Neural crest cell (in vitro differentiated cells): ENCODE results near the gene AGBL5. TPM values are rescaled to one million over a fixed set of nuclear protein-coding genes. Genes with fewer than 3 reads are reported as not detected.

Experiments used
- DNase-seq: peaks from one replicate; pipeline ENCODE4 v3.0.0; 2021; ENCODE audit warnings: low read depth, mixed read lengths, low spot score
- H3K27ac Mint-ChIP-seq: one replicate; pipeline ENCODE4 v1.8.0; 2021; ENCODE audit warnings: mild to moderate bottlenecking, mixed read lengths; ENCODE audit not compliant: unreplicated experiment
- H3K27me3 Mint-ChIP-seq: 2 replicates; pipeline ENCODE4 v1.8.0; 2021; ENCODE audit warnings: low read depth, mild to moderate bottlenecking, mixed read lengths
- H3K36me3 Mint-ChIP-seq: 2 replicates; pipeline ENCODE4 v1.8.0; 2021; ENCODE audit warnings: low read depth, mild to moderate bottlenecking, mixed read lengths
- H3K4me1 Mint-ChIP-seq: 2 replicates; pipeline ENCODE4 v1.8.0; 2021; ENCODE audit warnings: mixed read lengths
- H3K4me3 Mint-ChIP-seq: one replicate; pipeline ENCODE4 v1.8.0; 2021; ENCODE audit warnings: mild to moderate bottlenecking, mixed read lengths
- H3K9me3 Mint-ChIP-seq: 2 replicates; pipeline ENCODE4 v1.8.0; 2021; ENCODE audit warnings: mixed read lengths
- total RNA-seq: library from RNA; stranded (reverse); gene quantifications from 2 replicates; pipeline ENCODE4 v1.2.1, GENCODE V29; 2021
- TF ChIP-seq, protein P1 (sequence below): fragments of 200-600 bp; sonication (generic); conservative IDR thresholded peaks from 2 replicates; pipeline ENCODE4 v1.5.0; 2021; ENCODE audit warnings: antibody characterized with exemption, mild to moderate bottlenecking

Gene AGBL5
- total RNA-seq, 1 donor from 2014 or later = 67.2 TPM

DNA sequence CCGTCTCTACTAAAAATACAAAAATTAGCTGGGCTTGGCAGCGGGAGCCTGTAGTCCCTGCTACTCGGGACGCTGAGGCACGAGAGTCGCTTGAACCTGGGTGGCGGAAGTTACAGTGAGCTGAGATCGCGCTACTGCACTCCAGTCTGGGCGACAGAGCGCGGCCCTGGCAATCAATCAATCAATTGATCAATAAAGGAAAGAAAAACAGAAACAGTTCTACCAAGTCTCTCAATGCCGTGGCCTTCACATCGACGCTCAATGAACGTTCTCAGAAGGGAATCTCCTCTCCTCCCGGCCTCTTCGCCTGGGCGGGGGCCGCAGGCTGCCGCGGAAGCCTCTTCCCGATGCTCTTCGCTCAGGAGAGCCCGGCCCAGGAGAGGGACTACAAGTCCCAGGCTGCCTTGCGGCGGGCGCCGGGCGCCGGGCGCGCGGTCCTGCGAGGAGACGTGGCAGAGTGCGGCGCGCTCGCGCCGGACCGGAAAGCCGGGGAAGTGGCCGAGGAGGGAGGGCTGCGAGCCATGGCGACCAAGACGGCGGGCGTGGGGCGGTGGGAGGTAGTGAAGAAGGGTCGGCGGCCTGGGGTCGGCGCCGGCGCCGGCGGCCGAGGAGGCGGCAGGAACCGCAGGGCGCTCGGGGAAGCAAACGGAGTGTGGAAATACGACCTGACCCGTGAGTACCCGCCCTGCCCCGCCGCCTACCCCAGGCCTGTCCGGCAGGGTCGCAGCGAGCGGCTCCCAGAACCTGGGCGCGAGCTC lies 18.8 kb upstream of the AGBL5 start, which contains the start of gene TMEM214:
TSS of gene TMEM214 (plus strand) at position 471 of the 758 bp plus-strand sequence. CDS start at position 522, 51 bp downstream.
- peaks cover 7% of the 10 kb centered on the region for H3K36me3 Mint-ChIP-seq
- H3K4me1 Mint-ChIP-seq = peaks cover 37% of the 10 kb centered on the region

DNA sequence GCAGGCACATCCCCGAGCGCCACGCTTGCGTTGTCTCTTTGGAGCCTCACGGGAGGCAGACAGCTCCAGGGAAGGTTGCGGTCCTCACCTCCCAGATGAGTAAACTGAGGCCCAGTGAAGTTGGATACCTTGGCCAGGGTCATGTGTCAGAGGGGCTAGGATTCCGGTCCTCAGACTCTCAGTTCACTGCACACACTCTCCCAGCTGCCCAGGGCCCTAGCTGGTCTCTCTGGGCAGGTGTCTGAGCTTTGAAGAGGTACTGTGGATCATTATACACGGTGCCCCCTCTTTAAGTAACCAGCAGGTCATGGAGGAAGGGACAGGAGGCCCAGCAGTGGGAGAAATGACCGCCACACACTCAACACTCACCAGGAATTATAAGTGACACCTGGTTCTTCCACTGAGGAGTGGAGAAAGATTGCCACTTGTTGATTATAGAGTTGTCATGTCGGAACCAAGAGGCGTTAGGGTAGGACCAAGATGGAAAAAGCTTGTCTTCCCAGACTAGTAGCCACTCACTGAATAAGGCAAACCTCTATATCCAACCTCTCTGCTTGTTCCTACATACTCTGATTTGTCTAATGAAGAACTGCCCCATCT lies 18.1 kb upstream of the AGBL5 start:
- TF ChIP-seq, protein P1, sequence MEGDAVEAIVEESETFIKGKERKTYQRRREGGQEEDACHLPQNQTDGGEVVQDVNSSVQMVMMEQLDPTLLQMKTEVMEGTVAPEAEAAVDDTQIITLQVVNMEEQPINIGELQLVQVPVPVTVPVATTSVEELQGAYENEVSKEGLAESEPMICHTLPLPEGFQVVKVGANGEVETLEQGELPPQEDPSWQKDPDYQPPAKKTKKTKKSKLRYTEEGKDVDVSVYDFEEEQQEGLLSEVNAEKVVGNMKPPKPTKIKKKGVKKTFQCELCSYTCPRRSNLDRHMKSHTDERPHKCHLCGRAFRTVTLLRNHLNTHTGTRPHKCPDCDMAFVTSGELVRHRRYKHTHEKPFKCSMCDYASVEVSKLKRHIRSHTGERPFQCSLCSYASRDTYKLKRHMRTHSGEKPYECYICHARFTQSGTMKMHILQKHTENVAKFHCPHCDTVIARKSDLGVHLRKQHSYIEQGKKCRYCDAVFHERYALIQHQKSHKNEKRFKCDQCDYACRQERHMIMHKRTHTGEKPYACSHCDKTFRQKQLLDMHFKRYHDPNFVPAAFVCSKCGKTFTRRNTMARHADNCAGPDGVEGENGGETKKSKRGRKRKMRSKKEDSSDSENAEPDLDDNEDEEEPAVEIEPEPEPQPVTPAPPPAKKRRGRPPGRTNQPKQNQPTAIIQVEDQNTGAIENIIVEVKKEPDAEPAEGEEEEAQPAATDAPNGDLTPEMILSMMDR = no peak
- DNase-seq = no peak
- H3K27me3 Mint-ChIP-seq = no peaks in the 10 kb centered on the region
- no peaks in the 10 kb centered on the region for H3K9me3 Mint-ChIP-seq
- H3K36me3 Mint-ChIP-seq = peaks cover 2% of the 10 kb centered on the region
- peak overlapping the region; percentile 97 for H3K4me3 Mint-ChIP-seq
- H3K27ac Mint-ChIP-seq = peak overlapping the region; percentile 45
- peaks cover 37% of the 10 kb centered on the region for H3K4me1 Mint-ChIP-seq

More for the DNA sequence above, 18.8 kb upstream of the AGBL5 start, which contains the start of gene TMEM214:
- Mint-ChIP-seq H3K27ac (peak within 1 kb of the TSS; percentile 98), H3K27me3 (no peaks in the 10 kb centered on the region), H3K4me3 (peak within 1 kb of the TSS; percentile 97), H3K9me3 (no peaks in the 10 kb centered on the region)
- TF ChIP-seq, protein P1 = no peak
- DNase-seq = peak; percentile 81

DNA sequence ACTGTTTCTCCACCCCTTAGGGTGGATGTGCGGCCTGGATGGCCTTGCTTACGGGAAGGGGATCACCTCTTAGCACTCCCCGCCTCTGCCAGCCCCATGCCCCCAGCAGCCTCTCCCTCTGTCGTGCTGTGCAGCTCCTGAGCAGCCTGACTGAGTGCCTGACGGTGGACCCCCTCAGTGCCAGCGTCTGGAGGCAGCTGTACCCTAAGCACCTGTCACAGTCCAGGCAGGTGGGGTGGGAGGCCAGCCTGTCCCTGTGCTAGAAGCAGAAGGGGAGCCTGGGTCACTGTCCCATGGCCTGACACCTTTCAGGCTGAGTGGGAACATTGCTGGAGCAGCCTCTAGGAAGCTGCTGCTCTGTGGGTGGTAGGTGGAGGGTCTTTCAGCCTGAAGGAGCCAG lies 13.5 kb upstream of the AGBL5 start:
- Mint-ChIP-seq H3K36me3 (peaks cover 2% of the 10 kb centered on the region), H3K9me3 (no peaks in the 10 kb centered on the region)

DNA sequence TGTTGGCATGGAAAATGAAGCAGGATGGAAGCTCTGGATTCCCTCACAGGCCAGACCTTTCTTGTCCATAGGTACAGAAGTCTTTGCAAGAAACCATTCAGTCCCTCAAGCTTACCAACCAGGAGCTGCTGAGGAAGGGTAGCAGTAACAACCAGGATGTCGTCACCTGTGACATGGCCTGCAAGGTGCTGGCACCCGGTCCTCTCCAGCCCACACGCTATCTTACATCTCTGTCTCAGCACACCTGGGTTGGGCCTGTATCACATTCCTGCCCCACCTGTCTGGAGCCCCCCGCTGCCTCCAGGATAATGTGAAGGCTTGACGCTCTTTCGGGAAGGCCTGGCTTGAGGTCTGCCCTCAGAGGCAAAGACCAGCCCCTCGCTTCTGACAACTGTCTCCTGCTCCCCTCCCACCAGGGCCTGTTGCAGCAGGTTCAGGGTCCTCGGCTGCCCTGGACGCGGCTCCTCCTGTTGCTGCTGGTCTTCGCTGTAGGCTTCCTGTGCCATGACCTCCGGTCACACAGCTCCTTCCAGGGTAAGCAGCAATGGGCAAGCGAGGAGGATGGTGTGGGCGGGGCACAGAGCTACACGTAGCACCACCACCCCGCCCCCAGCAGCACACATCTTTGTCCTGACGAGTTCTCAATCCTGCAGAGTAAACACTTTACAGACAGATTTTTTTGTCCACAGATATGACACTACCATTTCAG lies 12.7 kb upstream of the AGBL5 start:
- Mint-ChIP-seq H3K36me3 (peaks cover 2% of the 10 kb centered on the region), H3K4me1 (peaks cover 6% of the 10 kb centered on the region), H3K27ac (no peak overlapping the region), H3K4me3 (no peak overlapping the region), H3K27me3 (no peaks in the 10 kb centered on the region), H3K9me3 (no peaks in the 10 kb centered on the region)
- no peak for DNase-seq
- TF ChIP-seq, protein P1 = no peak

More for the DNA sequence above, 13.5 kb upstream of the AGBL5 start:
- TF ChIP-seq, protein P1 = no peak
- Mint-ChIP-seq H3K4me3 (no peak overlapping the region), H3K27ac (no peak overlapping the region), H3K27me3 (no peaks in the 10 kb centered on the region), H3K4me1 (peaks cover 13% of the 10 kb centered on the region)
- DNase-seq = no peak

DNA sequence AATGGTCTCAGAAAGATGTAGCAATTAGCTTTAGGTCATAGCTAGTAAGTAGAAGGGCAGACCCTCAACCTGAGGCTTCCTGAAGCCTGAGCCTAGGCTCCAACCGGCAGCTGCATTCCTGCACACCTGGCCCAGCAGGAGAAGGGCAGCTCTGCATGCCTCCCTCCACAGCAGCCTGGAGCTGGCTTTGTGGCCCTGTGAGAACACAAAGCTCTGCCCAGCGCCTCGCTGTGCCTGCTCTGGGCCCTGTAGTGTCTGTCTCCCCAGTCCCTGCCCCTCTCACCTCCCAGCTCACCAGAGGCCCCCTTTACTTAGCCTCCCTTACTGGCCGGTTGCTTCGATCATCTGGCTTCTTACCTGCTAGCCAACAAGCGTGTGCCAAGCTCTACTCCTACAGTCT lies 12.0 kb upstream of the AGBL5 start:
- H3K27ac Mint-ChIP-seq = no peak overlapping the region
- no peak for DNase-seq
- TF ChIP-seq, protein P1 = no peak
- peaks cover 2% of the 10 kb centered on the region for H3K36me3 Mint-ChIP-seq
- no peaks in the 10 kb centered on the region for H3K27me3 Mint-ChIP-seq
- no peak overlapping the region for H3K4me3 Mint-ChIP-seq
- H3K9me3 Mint-ChIP-seq = no peaks in the 10 kb centered on the region
- H3K4me1 Mint-ChIP-seq = no peaks in the 10 kb centered on the region
